RPMI8226 (cell line): Measurements from ENCODE around the gene TTC39B.

Experiments
- DNase-seq: peaks from one replicate; pipeline ENCODE4 v3.0.0-alpha.2; 2015

The TTC39B gene

DNA sequence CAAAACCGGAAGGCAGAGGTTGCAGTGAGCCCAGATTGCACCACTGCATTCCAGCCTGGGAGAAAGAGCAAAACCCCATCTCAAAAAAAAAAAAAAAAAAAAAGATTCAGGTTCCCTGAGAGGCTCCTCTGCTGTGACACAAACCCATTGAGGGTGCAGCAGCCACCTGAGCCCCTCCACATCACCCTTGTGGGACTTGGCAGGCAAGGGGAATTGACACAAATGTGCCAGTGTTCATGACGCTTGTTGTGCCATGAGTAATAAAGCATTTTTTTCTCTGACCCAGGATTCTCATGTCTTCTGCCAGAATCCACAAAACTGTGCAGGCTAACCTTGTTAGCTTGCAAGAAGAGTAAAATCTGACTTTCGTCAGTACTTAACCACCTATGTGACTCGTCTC, 149.6 kb downstream of the TTC39B start:
- no peak for DNase-seq

- DNase-seq, result no peak
These were observed 150.8 kb downstream of the TTC39B start for GRCh38 chr9:15156241-15156640.

- no peak for DNase-seq
These were observed 151.2 kb downstream of the TTC39B start for GRCh38 chr9:15155826-15156225.

- no peak for DNase-seq
These were observed 151.7 kb downstream of the TTC39B start for GRCh38 chr9:15155323-15155722.

DNA sequence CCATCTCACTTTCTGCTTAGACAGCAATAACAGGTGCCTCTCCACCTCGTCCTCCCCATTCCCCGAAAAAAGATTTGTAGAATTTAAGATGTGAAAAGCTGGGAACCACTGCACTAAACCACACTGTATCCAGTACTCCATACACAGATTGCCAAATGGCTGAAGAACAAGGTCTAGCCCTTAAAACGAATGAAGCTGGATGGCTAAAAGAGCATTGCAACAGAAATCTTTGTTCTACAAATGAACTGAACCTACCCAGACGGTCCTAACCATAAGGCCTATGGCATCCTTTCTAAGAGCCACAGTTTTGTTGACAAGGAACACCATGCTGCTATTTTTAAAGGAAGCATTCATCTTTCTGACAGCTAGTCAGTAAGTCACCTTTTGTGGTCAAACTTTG, 152.3 kb downstream of the TTC39B start:
- no peak for DNase-seq

DNA sequence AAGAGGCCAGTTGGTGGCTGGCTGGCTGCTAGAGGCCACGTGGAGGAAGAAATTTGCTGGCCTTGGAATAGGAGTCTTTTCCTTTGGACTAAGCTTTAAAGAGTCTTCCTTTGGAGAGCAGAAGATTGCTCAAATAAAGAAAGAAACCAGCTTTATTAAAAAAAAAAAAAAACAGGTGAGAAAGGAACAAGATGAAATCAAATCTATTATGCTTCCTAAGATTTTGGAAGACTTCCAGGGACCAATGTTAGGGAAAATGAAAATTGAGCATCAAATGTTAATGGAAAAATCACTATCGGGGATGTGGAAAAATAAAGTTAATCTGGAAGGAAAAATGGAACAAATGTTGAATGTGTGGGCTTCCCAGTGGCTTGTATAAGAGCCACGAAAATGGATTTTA, 153.1 kb downstream of the TTC39B start:
- no peak for DNase-seq

- DNase-seq, result no peak
These were observed 156.1 kb downstream of the TTC39B start for GRCh38 chr9:15150939-15151338.

DNA sequence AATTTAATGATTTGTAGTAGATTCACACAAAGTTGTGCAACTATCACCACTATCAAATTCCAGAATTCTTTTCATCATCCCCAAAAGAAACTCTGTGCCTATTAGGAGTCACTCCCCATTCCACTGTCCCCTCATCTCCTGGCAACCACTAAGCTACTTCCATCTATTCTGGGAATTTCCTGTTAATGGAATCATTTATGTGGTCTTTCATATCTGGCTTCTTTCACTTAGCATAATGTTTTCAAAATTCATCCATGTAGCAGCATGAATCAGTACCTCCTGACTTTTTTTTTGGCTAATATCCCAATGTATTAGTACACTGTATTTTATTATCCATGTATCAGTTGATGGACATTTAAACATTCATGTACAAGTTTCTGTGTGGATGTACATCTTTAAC, 157.6 kb downstream of the TTC39B start:
- no peak for DNase-seq

DNA sequence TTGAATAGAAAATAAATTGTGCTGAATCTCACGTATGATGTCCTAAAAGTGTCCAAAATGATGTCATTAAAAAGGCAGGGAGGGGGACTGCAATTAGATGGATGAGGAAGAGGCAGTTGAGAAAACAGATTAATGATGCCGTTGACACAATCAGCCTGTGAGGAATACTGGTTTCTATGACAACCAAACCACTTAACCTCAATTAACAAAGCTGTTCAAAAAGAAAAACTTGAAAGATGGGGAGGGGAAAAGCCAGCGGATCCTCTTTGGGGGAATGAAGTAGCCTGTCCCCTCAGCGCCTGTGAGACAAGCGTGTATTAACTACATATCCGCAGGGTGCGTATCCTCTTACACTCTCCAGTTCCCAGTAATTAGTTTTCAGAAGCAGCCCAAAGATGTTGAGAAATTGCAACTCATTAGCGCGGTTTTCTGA, 160.7 kb downstream of the TTC39B start:
- DNase-seq, result no peak

GRCh38 chr9:15144622-15145061, 162.4 kb downstream of the TTC39B start:
- DNase-seq, result no peak

DNA sequence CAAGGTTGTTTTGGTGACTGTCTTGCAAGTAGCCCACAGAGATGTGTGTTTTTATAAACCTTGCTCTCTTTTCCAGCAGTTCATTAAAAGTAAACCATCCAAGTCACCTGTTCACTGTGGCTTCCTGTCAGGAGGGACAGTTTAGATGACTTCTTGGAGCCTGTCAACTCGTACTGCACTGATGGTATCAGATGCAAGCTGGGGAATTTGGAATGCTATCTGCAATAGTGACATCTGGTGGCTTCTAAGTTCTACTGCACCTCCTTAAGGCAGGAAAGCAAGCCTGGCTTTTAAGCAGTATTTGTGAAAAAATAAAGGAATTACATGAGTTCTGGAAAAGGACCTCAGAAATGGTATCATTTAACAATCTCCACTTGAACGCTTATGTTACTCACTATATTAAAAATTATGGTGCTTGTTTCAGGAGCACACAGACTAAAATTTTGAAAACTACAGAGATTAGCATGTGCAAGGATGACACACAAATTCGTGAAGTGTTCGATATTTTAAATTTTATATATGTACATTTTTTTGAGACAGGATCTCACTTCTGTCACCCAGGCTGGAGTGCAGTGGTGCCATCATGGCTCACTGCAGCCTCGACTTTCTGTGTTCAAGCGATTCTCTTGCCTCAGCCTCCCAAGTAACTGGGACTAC, 164.0 kb downstream of the TTC39B start:
- peak; percentile 30 for DNase-seq

DNA sequence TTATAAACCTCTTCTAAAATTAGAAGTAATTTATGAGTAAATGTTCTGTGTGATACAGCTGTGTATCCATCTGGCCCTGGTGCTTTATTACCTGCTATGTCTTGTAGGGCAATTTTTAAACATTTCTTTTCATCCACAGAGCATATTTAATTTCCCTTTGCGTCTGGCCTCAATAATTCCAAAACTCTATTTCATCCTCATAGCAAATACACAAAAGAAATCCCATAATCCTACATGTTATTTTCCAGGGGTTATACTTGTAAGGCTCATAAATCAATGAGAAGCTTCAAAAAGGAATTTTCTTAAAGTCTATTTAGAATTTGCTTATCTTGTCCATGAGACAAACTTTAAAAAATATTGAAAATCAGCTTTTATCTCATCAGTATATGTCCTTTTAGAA, 167.0 kb downstream of the TTC39B start:
- no peak for DNase-seq

DNA sequence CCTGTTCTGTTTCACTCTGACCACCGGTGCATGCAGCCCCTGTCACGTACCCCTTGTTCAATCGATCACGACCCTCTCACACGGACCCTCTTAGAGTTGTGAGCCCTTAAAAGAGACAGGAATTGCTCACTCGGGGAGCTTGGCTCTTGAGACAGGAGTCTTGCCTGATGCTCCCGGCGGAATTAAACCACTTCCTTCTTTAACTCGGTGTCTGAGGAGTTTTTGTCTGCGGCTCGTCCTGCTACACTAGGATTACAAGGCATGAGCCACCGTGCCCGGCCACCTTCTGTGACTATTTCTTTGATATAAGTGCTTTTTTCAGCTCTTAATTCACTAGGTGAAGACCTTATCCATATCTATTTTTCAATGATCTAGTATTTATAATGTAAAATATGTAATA, 167.5 kb downstream of the TTC39B start:
- DNase-seq, result no peak

GRCh38 chr9:15138357-15138686, 168.7 kb downstream of the TTC39B start:
- DNase-seq, result no peak

DNA sequence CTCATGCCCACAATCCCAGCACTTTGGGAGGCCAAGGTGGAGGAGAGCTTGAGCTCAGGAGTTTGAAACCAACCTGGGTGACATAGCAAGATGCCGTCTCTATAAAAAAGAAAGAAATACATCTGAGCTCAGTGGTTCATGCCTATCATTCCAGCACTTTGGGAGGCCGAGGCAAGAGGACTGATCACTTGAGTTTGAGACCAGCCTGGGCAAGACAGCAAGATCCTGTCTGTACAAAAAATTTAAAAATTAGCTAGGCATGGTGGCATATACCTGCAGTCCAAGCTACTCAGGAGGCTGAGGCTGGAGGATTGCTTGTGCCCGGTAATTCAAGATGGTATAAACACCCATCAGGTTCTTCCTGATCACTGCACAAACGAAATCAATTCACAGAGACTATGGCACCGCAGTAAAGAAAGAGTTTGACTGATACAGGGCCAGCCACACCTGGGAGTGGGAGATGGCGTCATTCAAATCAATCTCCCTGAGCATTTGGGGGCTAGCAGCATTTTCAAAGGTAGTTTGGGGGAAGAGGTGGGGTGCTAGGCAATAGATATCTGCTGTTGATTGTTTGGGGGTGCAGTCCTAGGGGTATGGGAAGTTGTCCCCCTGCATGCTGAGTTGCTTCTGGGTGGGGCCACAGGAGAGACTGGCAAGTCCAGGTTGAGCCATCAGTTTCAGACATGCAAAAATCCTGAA, 169.2 kb downstream of the TTC39B start:
- no peak for DNase-seq

- DNase-seq, result no peak
These were observed 169.9 kb downstream of the TTC39B start for GRCh38 chr9:15137089-15137488.

- peak; percentile 12 for DNase-seq
These were observed 170.4 kb downstream of the TTC39B start for GRCh38 chr9:15136646-15137045.

DNA sequence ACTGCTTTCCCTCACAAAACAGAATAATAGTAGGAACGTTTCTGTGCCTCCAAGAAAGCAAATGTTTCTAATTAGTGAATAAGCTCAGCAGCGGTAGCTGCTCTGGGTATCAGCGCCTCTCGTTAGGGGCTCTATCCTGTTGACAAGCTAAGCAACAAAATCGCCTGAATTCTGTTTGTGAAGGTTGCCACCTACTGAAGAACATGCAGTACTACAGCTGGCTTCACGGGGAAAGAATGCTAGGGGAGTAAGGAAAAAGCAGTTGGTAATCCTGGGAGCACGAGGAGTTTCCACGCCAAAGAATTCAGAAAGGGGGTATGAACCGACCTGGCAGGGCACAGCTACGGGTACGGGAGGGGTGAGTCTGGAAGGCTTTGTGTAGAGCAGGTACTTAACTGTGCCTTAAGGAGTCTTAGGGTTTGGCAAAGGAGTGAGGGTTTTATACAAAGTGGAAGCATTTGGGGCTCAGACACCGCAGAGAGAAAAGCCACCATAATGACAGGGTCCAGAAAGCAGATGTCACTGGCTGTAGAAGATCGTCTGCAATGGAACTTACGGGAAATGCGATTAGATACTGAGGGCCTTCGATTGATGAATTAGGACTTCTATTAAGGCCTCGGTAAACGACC, 171.7 kb downstream of the TTC39B start:
- DNase-seq, result peak; percentile 53

- DNase-seq, result no peak
These were observed 173.5 kb downstream of the TTC39B start for GRCh38 chr9:15133488-15133887.

DNA sequence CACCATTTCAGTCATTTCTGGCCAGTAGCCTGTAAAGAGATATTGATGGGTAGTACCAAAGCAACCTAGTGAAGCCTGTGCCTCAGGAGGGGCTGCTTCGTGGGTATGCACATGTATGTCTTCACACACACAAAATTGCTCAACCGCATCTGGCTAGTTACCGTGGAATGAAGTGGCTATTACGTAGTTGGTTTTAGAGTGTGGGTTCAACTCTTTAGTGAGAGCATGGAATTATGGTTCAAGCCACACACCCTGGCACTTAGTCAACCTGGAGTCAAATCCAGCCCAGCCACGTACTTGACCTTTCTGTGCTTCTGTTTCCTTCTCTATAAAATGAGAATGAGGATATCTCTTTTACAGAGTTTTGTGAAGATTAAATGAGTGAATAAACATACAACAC, 174.9 kb downstream of the TTC39B start:
- no peak for DNase-seq

DNA sequence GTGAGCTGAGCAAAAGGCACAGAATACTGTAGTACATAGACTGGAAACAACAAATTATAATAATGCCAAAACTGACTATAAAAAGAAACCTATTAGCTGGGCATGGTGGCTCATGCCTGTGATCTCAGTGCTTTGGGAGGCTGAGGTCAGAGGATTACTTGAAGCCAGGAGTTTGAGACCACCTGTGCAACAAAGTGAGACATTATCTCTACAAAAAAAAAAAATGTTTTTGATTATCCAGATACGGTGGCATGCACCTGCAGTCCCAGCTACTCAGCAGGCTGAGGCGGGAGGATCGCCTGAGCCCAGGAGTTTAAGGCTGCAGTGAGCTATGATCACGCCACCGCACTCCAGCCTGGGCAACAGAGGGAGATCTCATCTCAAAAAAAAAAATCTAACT, 175.9 kb downstream of the TTC39B start:
- DNase-seq, result no peak

GRCh38 chr9:15127831-15128230, 179.2 kb downstream of the TTC39B start:
- DNase-seq, result no peak

GRCh38 chr9:15121630-15122029, 185.4 kb downstream of the TTC39B start:
- no peak for DNase-seq

GRCh38 chr9:15116130-15116580, 190.9 kb downstream of the TTC39B start:
- DNase-seq, result no peak
